Naive thymus-derived CD4-positive, alpha-beta T cell (primary cell): ENCODE measurements around the gene TMEM19. TPM values are rescaled to one million over a fixed set of nuclear protein-coding genes. Genes with fewer than 3 reads are reported as not detected.
"Not testable (repeated sequence)": the region's sequence is repeated elsewhere in the genome, so short reads cannot be mapped to it uniquely, and the experiment has no call there.

Source experiments
- ATAC-seq: fragments of 150-1000 bp; cut with Tn5 transposase; 2 replicates; pipeline ENCODE4 v1.10.0; 2021; ENCODE audit warnings: mild to moderate bottlenecking, moderate library complexity
- CTCF ChIA-PET: fragments of 350-600 bp; sonication (Branson Sonifier 250); formaldehyde crosslinking; loops from one replicate; lab custom pipeline; 2021; ENCODE audit warnings: antibody characterized with exemption; lab: Charles Lee
- POLR2A ChIA-PET: fragments of 350-600 bp; sonication (Branson Sonifier 250); formaldehyde crosslinking; loops from one replicate; lab custom pipeline; 2021; ENCODE audit warnings: antibody characterized with exemption, inconsistent platforms; lab: Charles Lee
- DNase-seq, 9 donors: peaks; one replicate each; pipeline versions ENCODE4 v3.0.0 to v3.0.0-alpha.2; 2020 to 2022; ENCODE audit warnings: mixed read lengths in 1 of 9
- H3K27ac ChIP-seq: one replicate; pipeline ENCODE4 v1.7.0; 2013; ENCODE audit warnings: mild to moderate bottlenecking, low read depth, low read length, moderate library complexity
- H3K27me3 ChIP-seq, 2 donors: one replicate each; pipeline ENCODE4 v1.7.0; 2013; ENCODE audit warnings: low read length in 2 of 2, mild to moderate bottlenecking in 2 of 2, moderate library complexity in 2 of 2; ENCODE audit not compliant: control insufficient read depth in 2 of 2, insufficient read depth in 2 of 2
- H3K36me3 ChIP-seq, 3 experiments: 1 replicate in 2 of 3; 2 replicates in 1 of 3; pipeline ENCODE4 v1.7.0; 2013; ENCODE audit warnings: low read length in 3 of 3, mild to moderate bottlenecking in 3 of 3, moderate library complexity in 1 of 3; ENCODE audit not compliant: insufficient read depth in 3 of 3, control insufficient read depth in 2 of 3
- H3K4me1 ChIP-seq, 2 donors: one replicate each; pipeline ENCODE4 v1.7.0; 2013; ENCODE audit warnings: low read length in 2 of 2, mild to moderate bottlenecking in 2 of 2, moderate library complexity in 1 of 2; ENCODE audit not compliant: control insufficient read depth in 2 of 2, insufficient read depth in 2 of 2
- H3K4me3 ChIP-seq: 2 replicates; pipeline ENCODE4 v1.7.0; 2013; ENCODE audit warnings: mild to moderate bottlenecking, low read length
- H3K9me3 ChIP-seq, 3 experiments: 1 replicate in 2 of 3; 2 replicates in 1 of 3; pipeline ENCODE4 v1.7.0; 2013; ENCODE audit warnings: low read length in 3 of 3; ENCODE audit not compliant: control insufficient read depth in 2 of 3
- H3K27ac Mint-ChIP-seq, 9 donors: one replicate each; pipeline ENCODE4 v1.8.0; 2020 to 2022; ENCODE audit warnings: mixed read lengths in 9 of 9, mild to moderate bottlenecking in 8 of 9, moderate library complexity in 5 of 9, inconsistent platforms in 2 of 9
- H3K27me3 Mint-ChIP-seq, 5 donors: one replicate each; pipeline ENCODE4 v1.8.0; 2021 to 2022; ENCODE audit warnings: mixed read lengths in 5 of 5, mild to moderate bottlenecking in 1 of 5
- H3K36me3 Mint-ChIP-seq, 5 donors: one replicate each; pipeline ENCODE4 v1.8.0; 2020 to 2022; ENCODE audit warnings: mixed read lengths in 5 of 5, mild to moderate bottlenecking in 3 of 5, inconsistent platforms in 1 of 5
- H3K4me1 Mint-ChIP-seq, 7 donors: one replicate each; pipeline ENCODE4 v1.8.0; 2020 to 2022; ENCODE audit warnings: mixed read lengths in 7 of 7, mild to moderate bottlenecking in 3 of 7, inconsistent platforms in 1 of 7
- H3K4me3 Mint-ChIP-seq, 10 donors: one replicate each; pipeline ENCODE4 v1.8.0; 2020 to 2022; ENCODE audit warnings: mild to moderate bottlenecking in 10 of 10, mixed read lengths in 10 of 10, moderate library complexity in 6 of 10, inconsistent platforms in 2 of 10
- H3K9me3 Mint-ChIP-seq, 11 donors: one replicate each; pipeline ENCODE4 v1.8.0; 2020 to 2022; ENCODE audit warnings: mixed read lengths in 11 of 11, mild to moderate bottlenecking in 4 of 11, inconsistent platforms in 1 of 11, moderate library complexity in 1 of 11
- intact Hi-C, 2 donors: fragments of 100-400 bp; cut with micrococcal nuclease; formaldehyde crosslinking; loops; one replicate each; pipeline ENCODE4 v1.15.1; 2023
- polyA plus RNA-seq, 2 donors: library from polyadenylated mRNA; unstranded; fragments of 300-500 nt; fragmentation: Illumina TruSeq; gene quantifications; one replicate each; pipeline ENCODE4 v1.2.3, GENCODE V29; 2021
- total RNA-seq, 6 experiments: library from RNA in 5 of 6; stranded (reverse) in 5 of 6; gene quantifications; 1 replicate in 5 of 6; 2 replicates in 1 of 6; pipeline ENCODE4 v1.2.3 and lab custom pipeline; 2021 to 2026

The TMEM19 gene
- total and polyA plus RNA-seq, 7 experiments from 2014 or later: 13.9 to 43.0 (median 17.4) TPM

GRCh38 chr12:71686658-71687025 is 760 bp downstream of the TMEM19 start:
- ChIA-PET POLR2A (interaction anchor here (0.7 to 6.2 kb wide), 10 partner anchors 10 to 153 kb away, joined by 3 to 214 read pairs (median 6); partner anchors contain the start of genes RAB21, TBC1D15, THAP2 and ZFC3H1), CTCF (interaction anchor here (1.8 to 5.1 kb wide), 2 partner anchors 23 to 61 kb away, joined by 10 to 35 read pairs; partner anchors contain the start of genes THAP2 and ZFC3H1)
- Mint-ChIP-seq H3K4me3 (peak overlapping the region; percentile 85 to 99 (median 94)), H3K4me1 (peaks cover 15 to 56% (median 39%) of the 10 kb centered on the region in 7 donors), H3K9me3 (no peaks in the 10 kb centered on the region), H3K27ac (peak overlapping the region; percentile 85 to 97 (median 91)), H3K36me3 (peaks cover 0 to 1% (median under 1%) of the 10 kb centered on the region in 5 donors), H3K27me3 (no peaks in the 10 kb centered on the region)
- no peak for DNase-seq
- ATAC-seq: no peak
- Histone ChIP-seq H3K9me3 (no peaks in the 10 kb centered on the region), H3K4me3 (peak overlapping the region; percentile 96), H3K27me3 (no peaks in the 10 kb centered on the region), H3K4me1 (peaks cover 21 to 23% of the 10 kb centered on the region in 2 donors), H3K36me3 (peaks cover 0 to 6% (median 0%) of the 10 kb centered on the region in 3 experiments), H3K27ac (peak overlapping the region; percentile 87)
- intact Hi-C loops: loop anchor here (1.0 to 5.0 kb wide), 8 partner anchors 22 to 1949 kb away; partner anchors contain the start of genes RAB21 (in 2 of the 2), RAB3IP (in 2 of the 2), TBC1D15 (in 2 of the 2) and THAP2 (in 2 of the 2)

- peaks cover 15 to 60% (median 43%) of the 10 kb centered on the region in 7 donors for H3K4me1 Mint-ChIP-seq
- H3K9me3 Mint-ChIP-seq, DNase-seq, H3K9me3 ChIP-seq, H3K27me3 Mint-ChIP-seq, H3K36me3 ChIP-seq, H3K27ac ChIP-seq, ATAC-seq, H3K36me3 Mint-ChIP-seq, H3K27me3 ChIP-seq, H3K4me3 ChIP-seq: not testable (repeated sequence)
- ChIA-PET POLR2A (interaction anchor here (0.6 to 6.2 kb wide), 4 partner anchors 24 to 82 kb away, joined by 3 to 214 read pairs (median 4); partner anchors contain the start of genes THAP2 and ZFC3H1), CTCF (interaction anchor here (5.1 kb wide), 1 partner anchor 23 kb away, joined by 35 read pairs; the partner anchor contains the start of genes THAP2 and ZFC3H1)
- peak overlapping the region in 8 of 10 donors; percentile 16 to 96 (median 88) for H3K4me3 Mint-ChIP-seq
- H3K4me1 ChIP-seq: peaks cover 21 to 23% of the 10 kb centered on the region in 2 donors
- intact Hi-C loops: loop anchor here (2.0 to 5.0 kb wide), 4 partner anchors 35 to 1950 kb away; partner anchors contain the start of genes RAB3IP (in 2 of the 2) and CNOT2 (in 1 of the 2)
- H3K27ac Mint-ChIP-seq: peak overlapping the region in 1 of 9 donors; percentile 58
Observed at GRCh38 chr12:71687172-71687571, 1.3 kb downstream of the TMEM19 start.

- intact Hi-C loops: loop anchor here (5.0 kb wide), 3 partner anchors 37 to 1952 kb away; partner anchors contain the start of genes RAB3IP (in 2 of the 2) and CNOT2 (in 1 of the 2)
- CTCF ChIA-PET: no interaction called here
- peaks cover 21 to 23% of the 10 kb centered on the region in 2 donors for H3K4me1 ChIP-seq
- ATAC-seq (no peak), DNase-seq (no peak)
- peak overlapping the region in 1 of 9 donors; percentile 2 for H3K27ac Mint-ChIP-seq
- H3K4me1 Mint-ChIP-seq: peaks cover 18 to 65% (median 45%) of the 10 kb centered on the region in 7 donors
- no peak overlapping the region for H3K4me3 ChIP-seq
- peaks cover 0 to 7% (median 4%) of the 10 kb centered on the region in 5 donors for H3K36me3 Mint-ChIP-seq
- H3K9me3 ChIP-seq: no peaks in the 10 kb centered on the region
- no peaks in the 10 kb centered on the region for H3K9me3 Mint-ChIP-seq
- H3K27me3 Mint-ChIP-seq: no peaks in the 10 kb centered on the region
- H3K27ac ChIP-seq: no peak overlapping the region
- peaks cover 0 to 6% (median 0%) of the 10 kb centered on the region in 3 experiments for H3K36me3 ChIP-seq
- POLR2A ChIA-PET: interaction anchor here (6.2 kb wide), 1 partner anchor 26 kb away, joined by 214 read pairs; the partner anchor contains the start of genes THAP2 and ZFC3H1
- H3K4me3 Mint-ChIP-seq: peak overlapping the region in 1 of 10 donors; percentile 0
- no peaks in the 10 kb centered on the region for H3K27me3 ChIP-seq
Observed at GRCh38 chr12:71688961-71689570, 3.2 kb downstream of the TMEM19 start.

GRCh38 chr12:71691504-71692129 is 5.7 kb downstream of the TMEM19 start:
- intact Hi-C loops: no loop called here
- POLR2A ChIA-PET: interaction anchor here (0.6 to 0.7 kb wide), 2 partner anchors 14 to 24 kb away, joined by 4 to 7 read pairs; no protein-coding TSS in a partner anchor
- Histone ChIP-seq H3K27me3 (no peaks in the 10 kb centered on the region), H3K36me3 (no peaks in the 10 kb centered on the region), H3K27ac (no peak overlapping the region), H3K4me1 (peaks cover 13 to 16% of the 10 kb centered on the region in 2 donors), H3K4me3 (no peak overlapping the region), H3K9me3 (no peaks in the 10 kb centered on the region)
- H3K4me3 Mint-ChIP-seq: peak overlapping the region in 1 of 10 donors; percentile 46
- H3K27me3 Mint-ChIP-seq: no peaks in the 10 kb centered on the region
- peak overlapping the region in 1 of 9 donors; percentile 88 for H3K27ac Mint-ChIP-seq
- DNase-seq (no peak), ATAC-seq (no peak)
- H3K9me3 Mint-ChIP-seq: no peaks in the 10 kb centered on the region
- H3K4me1 Mint-ChIP-seq: peaks cover 20 to 54% (median 40%) of the 10 kb centered on the region in 7 donors
- CTCF ChIA-PET: no interaction called here
- H3K36me3 Mint-ChIP-seq: peaks cover 0 to 15% (median 4%) of the 10 kb centered on the region in 5 donors

GRCh38 chr12:71693126-71693525 is 7.2 kb downstream of the TMEM19 start:
- Mint-ChIP-seq H3K36me3 (peaks cover 3 to 20% (median 10%) of the 10 kb centered on the region in 5 donors), H3K27me3 (no peaks in the 10 kb centered on the region), H3K4me3 (no peak overlapping the region), H3K9me3 (no peaks in the 10 kb centered on the region), H3K4me1 (peaks cover 9 to 40% (median 31%) of the 10 kb centered on the region in 7 donors), H3K27ac (no peak overlapping the region)
- ChIA-PET CTCF (no interaction called here), POLR2A (no interaction called here)
- H3K4me3 ChIP-seq: no peak overlapping the region
- peaks cover 0 to 8% of the 10 kb centered on the region in 2 donors for H3K4me1 ChIP-seq
- intact Hi-C loops: no loop called here
- no peaks in the 10 kb centered on the region for H3K9me3 ChIP-seq
- DNase-seq (no peak), ATAC-seq (no peak)
- H3K36me3 ChIP-seq: peaks cover 0 to 10% (median 0%) of the 10 kb centered on the region in 3 experiments
- H3K27me3 ChIP-seq: no peaks in the 10 kb centered on the region
- no peak overlapping the region for H3K27ac ChIP-seq

- H3K27ac Mint-ChIP-seq, H3K9me3 ChIP-seq, H3K4me1 ChIP-seq, CTCF ChIA-PET, intact Hi-C loops, DNase-seq, H3K4me3 Mint-ChIP-seq, H3K27ac ChIP-seq, POLR2A ChIA-PET, H3K9me3 Mint-ChIP-seq, H3K27me3 ChIP-seq, H3K27me3 Mint-ChIP-seq, ATAC-seq, H3K4me3 ChIP-seq: not testable (repeated sequence)
- H3K36me3 ChIP-seq: peaks cover 0 to 14% (median 0%) of the 10 kb centered on the region in 3 experiments
- Mint-ChIP-seq H3K4me1 (peaks cover 7 to 35% (median 30%) of the 10 kb centered on the region in 7 donors), H3K36me3 (peaks cover 5 to 24% (median 13%) of the 10 kb centered on the region in 5 donors)
Observed at GRCh38 chr12:71693651-71694050, 7.8 kb downstream of the TMEM19 start.
